Uterus (tissue), 4 donors: ENCODE data around the gene NGF. TPM values are rescaled to one million over a fixed set of nuclear protein-coding genes. Genes with fewer than 3 reads are reported as not detected.

ENCODE experiments used
- DNase-seq, 2 donors: peaks; one replicate each; pipeline ENCODE4 v3.0.0-alpha.2; 2019 to 2020
- H3K27ac ChIP-seq, 2 donors: fragments of 200-600 bp; sonication (generic); 1 replicate in 1 of 2; 2 replicates in 1 of 2; pipeline ENCODE4 v1.5.1; 2016 to 2018
- H3K27me3 ChIP-seq, 2 donors: fragments of 200-600 bp; sonication (generic); one replicate each; pipeline ENCODE4 v1.5.1; 2018 to 2019; ENCODE audit warnings: control low read depth in 1 of 2
- H3K36me3 ChIP-seq, 2 donors: fragments of 200-600 bp; sonication (generic); one replicate each; pipeline ENCODE4 v1.5.1; 2019; ENCODE audit warnings: control low read depth in 1 of 2
- H3K4me1 ChIP-seq, 2 donors: fragments of 200-600 bp; sonication (generic); one replicate each; pipeline ENCODE4 v1.5.1; 2018 to 2019; ENCODE audit warnings: control low read depth in 1 of 2
- H3K4me3 ChIP-seq, 2 donors: fragments of 200-600 bp; sonication (generic); 1 replicate in 1 of 2; 2 replicates in 1 of 2; pipeline ENCODE4 v1.5.1; 2018 to 2019; ENCODE audit warnings: mild to moderate bottlenecking in 1 of 2
- H3K9me3 ChIP-seq, 2 donors: fragments of 200-600 bp; sonication (generic); one replicate each; pipeline ENCODE4 v1.5.1; 2019; ENCODE audit warnings: control low read depth in 1 of 2
- POLR2A ChIP-seq, 2 donors: fragments of 450-650 bp; IDR thresholded peaks; one replicate each; pipeline ENCODE4 v1.6.1; 2016; ENCODE audit warnings: antibody characterized with exemption in 2 of 2, mild to moderate bottlenecking in 1 of 2, moderate library complexity in 1 of 2
- intact Hi-C: fragments of 100-400 bp; cut with DNase I; formaldehyde crosslinking; loops from one replicate; pipeline ENCODE4 v1.15.1; 2023; ENCODE audit warnings: low total_unique reads
- total RNA-seq, 4 donors: library from RNA; depleted of rRNA in 3 of 4; stranded (reverse); fragments of >200 nt in 3 of 4; gene quantifications; one replicate each; pipeline versions ENCODE4 v1.1.0 to v1.2.4, GENCODE V29; 2014 to 2023
- TF ChIP-seq, protein P1 (sequence below), 4 experiments: fragments of 200-600 bp in 2 of 4; fragments of 450-650 bp in 2 of 4; sonication (generic) in 2 of 4; IDR thresholded peaks; one replicate each; pipeline ENCODE4 v1.5.1; 2016 to 2019; ENCODE audit warnings: antibody characterized with exemption in 4 of 4, mild to moderate bottlenecking in 2 of 4, moderate library complexity in 1 of 4
- donor health status: DM: yes; HTN: yes; CAD: no.

Gene NGF
- total RNA-seq, 4 donors from 2014 or later: 1.3 to 21.4 (median 13.5) TPM

DNA sequence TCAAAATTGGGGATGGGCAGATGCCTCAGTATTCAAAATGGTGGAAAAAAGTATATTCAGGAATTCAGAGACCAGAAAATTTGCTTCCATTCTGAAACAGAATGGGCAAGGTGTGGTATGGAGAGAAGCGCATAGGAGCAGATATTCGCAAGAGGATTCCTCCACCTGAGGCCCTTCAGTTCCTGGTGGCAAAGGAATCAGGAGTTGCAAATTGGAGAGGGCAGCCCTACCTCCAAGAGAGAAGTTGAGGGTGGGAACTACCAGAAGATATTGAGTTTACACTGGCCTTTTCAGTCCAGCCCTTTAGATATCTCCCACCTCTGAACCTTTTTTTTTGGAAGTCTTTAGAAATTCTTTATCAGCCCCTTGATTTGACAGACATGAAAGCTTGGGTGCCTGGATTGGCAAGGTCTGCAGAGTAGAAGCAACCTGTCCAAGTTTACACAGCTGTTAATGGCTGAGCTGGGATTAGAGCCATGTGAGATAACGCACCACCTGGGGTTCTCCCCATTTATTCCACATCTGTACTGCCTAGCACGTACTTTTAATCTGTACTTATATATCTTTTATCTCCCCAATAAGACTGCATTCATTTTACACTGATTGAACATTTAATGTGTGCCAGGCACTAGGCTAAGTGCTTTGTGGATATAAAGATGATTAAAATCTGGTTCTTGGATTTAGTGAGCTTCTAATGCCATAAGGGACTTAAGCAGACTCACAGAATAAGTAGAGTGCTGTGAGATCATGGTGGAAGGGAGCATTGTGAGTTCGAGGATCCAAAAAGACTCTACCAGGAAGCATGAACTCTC, 99.5 kb downstream of the NGF start:
- no peaks in the 10 kb centered on the region for H3K36me3 ChIP-seq
- intact Hi-C loops: no loop called here
- no peaks in the 10 kb centered on the region for H3K4me1 ChIP-seq
- H3K27me3 ChIP-seq: no peaks in the 10 kb centered on the region
- no peaks in the 10 kb centered on the region for H3K9me3 ChIP-seq
- H3K27ac ChIP-seq: no peak overlapping the region
- TF ChIP-seq POLR2A (IDR thresholded peaks at IDR 0.05): no peak
- TF ChIP-seq, protein P1, sequence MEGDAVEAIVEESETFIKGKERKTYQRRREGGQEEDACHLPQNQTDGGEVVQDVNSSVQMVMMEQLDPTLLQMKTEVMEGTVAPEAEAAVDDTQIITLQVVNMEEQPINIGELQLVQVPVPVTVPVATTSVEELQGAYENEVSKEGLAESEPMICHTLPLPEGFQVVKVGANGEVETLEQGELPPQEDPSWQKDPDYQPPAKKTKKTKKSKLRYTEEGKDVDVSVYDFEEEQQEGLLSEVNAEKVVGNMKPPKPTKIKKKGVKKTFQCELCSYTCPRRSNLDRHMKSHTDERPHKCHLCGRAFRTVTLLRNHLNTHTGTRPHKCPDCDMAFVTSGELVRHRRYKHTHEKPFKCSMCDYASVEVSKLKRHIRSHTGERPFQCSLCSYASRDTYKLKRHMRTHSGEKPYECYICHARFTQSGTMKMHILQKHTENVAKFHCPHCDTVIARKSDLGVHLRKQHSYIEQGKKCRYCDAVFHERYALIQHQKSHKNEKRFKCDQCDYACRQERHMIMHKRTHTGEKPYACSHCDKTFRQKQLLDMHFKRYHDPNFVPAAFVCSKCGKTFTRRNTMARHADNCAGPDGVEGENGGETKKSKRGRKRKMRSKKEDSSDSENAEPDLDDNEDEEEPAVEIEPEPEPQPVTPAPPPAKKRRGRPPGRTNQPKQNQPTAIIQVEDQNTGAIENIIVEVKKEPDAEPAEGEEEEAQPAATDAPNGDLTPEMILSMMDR (IDR thresholded peaks at IDR 0.05): no peak
- H3K4me3 ChIP-seq: no peak overlapping the region
- no peak for DNase-seq

DNA sequence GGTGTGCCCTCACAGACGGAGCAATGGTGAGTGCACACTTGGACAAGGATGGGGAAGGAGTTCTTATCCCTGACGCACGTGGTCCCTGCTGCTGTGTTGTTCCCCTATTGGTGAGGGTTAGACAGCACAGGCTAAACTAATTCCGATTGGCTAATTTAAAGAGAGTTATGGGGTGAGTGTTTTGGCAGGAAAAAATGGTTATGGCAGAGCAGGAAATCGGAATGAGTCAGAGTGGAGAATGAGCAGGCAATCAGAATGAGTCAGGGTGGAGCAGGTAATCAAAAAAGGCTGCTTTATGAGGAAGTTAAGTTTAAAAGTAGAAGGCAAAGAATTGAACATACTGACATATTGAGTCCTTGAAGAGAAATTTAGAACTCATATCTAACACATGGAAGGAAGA, 100.5 kb downstream of the NGF start:
- no peaks in the 10 kb centered on the region for H3K9me3 ChIP-seq
- TF ChIP-seq POLR2A (IDR thresholded peaks at IDR 0.05): no peak
- TF ChIP-seq, protein P1 (IDR thresholded peaks at IDR 0.05): no peak
- intact Hi-C loops: no loop called here
- H3K27me3 ChIP-seq: no peaks in the 10 kb centered on the region
- no peak overlapping the region for H3K27ac ChIP-seq
- DNase-seq: no peak
- H3K36me3 ChIP-seq: no peaks in the 10 kb centered on the region
- H3K4me1 ChIP-seq: no peaks in the 10 kb centered on the region
- H3K4me3 ChIP-seq: no peak overlapping the region

DNA sequence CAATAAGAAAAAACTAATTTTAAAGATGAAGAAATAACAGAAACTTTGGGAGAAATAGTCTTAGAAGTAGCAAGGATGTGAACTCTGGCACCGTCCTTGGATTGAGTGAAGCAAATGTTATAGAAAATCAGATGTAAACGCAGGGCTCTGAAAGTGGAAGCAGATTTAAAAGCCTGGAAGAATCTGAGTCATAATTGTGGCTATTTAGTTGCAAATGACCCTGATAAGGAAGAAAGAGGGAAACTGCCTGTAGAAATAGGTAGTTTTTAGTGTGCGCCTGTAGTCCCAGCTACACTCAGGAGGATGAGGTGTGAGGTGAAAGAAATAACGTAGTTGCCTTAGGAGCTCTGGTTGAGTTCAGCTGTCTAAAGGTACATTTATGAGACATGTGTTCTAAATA, 101.0 kb downstream of the NGF start:
- intact Hi-C loops: no loop called here
- no peaks in the 10 kb centered on the region for H3K9me3 ChIP-seq
- TF ChIP-seq, protein P1 (IDR thresholded peaks at IDR 0.05): no peak
- TF ChIP-seq POLR2A (IDR thresholded peaks at IDR 0.05): no peak
- no peaks in the 10 kb centered on the region for H3K27me3 ChIP-seq
- no peaks in the 10 kb centered on the region for H3K36me3 ChIP-seq
- H3K4me1 ChIP-seq: no peaks in the 10 kb centered on the region
- H3K4me3 ChIP-seq: no peak overlapping the region
- no peak for DNase-seq
- no peak overlapping the region for H3K27ac ChIP-seq

Other genes with a start within 250 kb of the NGF start
- gene TSPAN2, start 248.7 kb downstream of the NGF start, total RNA-seq: 10 to 100 TPM; 40.5 to 87.6 (median 56.8) TPM